C4-2B (cell line): ENCODE results near the gene ZNF532.
"Not testable (repeated sequence)": the region's sequence is repeated elsewhere in the genome, so short reads cannot be mapped to it uniquely, and the experiment has no call there.

Source experiments
- H3K27ac ChIP-seq: fragments of 450-650 bp; 2 replicates; pipeline ENCODE4 v1.5.1; 2017
- CTCF ChIP-seq: fragments of 450-650 bp; conservative IDR thresholded peaks from 2 replicates; pipeline ENCODE4 v1.5.1; 2017; ENCODE audit warnings: mild to moderate bottlenecking
- ZFX ChIP-seq: fragments of 450-650 bp; IDR thresholded peaks from 2 replicates; pipeline ENCODE4 v1.6.1; 2017

The ZNF532 gene, protein sequence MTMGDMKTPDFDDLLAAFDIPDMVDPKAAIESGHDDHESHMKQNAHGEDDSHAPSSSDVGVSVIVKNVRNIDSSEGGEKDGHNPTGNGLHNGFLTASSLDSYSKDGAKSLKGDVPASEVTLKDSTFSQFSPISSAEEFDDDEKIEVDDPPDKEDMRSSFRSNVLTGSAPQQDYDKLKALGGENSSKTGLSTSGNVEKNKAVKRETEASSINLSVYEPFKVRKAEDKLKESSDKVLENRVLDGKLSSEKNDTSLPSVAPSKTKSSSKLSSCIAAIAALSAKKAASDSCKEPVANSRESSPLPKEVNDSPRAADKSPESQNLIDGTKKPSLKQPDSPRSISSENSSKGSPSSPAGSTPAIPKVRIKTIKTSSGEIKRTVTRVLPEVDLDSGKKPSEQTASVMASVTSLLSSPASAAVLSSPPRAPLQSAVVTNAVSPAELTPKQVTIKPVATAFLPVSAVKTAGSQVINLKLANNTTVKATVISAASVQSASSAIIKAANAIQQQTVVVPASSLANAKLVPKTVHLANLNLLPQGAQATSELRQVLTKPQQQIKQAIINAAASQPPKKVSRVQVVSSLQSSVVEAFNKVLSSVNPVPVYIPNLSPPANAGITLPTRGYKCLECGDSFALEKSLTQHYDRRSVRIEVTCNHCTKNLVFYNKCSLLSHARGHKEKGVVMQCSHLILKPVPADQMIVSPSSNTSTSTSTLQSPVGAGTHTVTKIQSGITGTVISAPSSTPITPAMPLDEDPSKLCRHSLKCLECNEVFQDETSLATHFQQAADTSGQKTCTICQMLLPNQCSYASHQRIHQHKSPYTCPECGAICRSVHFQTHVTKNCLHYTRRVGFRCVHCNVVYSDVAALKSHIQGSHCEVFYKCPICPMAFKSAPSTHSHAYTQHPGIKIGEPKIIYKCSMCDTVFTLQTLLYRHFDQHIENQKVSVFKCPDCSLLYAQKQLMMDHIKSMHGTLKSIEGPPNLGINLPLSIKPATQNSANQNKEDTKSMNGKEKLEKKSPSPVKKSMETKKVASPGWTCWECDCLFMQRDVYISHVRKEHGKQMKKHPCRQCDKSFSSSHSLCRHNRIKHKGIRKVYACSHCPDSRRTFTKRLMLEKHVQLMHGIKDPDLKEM (N-terminal part only)

DNA sequence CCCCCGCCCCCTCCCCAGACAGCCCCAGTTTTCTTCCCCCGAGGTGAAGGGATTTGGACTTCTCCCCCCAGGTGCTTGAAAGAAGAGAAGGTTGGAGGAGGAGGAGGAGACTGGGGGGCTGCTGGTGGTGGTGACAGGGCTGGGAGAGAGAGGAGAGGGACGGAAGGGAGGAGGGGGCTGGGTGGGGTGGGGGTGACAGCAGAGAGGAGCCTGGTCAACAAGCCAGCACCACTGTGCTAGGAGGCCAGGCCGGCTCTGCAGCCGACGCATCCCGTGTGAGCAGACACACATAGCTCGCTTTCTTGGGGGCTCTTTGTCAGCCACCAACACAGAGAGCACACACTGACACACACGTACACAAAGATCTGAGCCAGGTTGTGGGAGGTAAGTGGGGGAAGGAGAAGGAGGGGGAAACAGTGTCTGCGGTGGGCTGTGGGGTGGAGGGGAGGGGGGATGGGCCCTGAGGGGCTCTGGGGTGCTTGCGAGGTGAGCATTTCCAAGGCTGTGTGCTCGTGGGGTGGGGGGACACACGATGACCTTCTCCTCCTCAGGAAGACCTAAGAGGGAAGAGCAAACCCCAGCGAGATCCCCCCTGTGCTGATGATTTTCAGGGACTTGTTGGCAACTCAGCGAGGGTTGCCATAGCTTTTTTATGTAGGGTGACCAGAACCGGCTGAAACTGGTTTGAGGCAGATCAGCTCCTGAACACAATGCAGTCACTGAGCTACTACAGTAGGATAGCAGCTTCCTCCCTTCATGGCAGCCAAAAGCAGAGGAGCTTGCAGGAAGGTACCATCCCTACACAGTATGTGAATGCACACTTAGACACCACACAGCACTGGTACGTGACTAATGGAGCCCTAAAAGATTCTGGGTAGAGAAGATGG, at the start of gene ZNF532:
Gene ZNF532 (plus strand): TSS at position 732 of the 887 bp plus-strand sequence. CDS start 53,411 bp downstream, outside the sequence.
- TF ChIP-seq CTCF (no peak), ZFX (no peak)
- peak within 1 kb of the TSS; percentile 100 for H3K27ac ChIP-seq

DNA sequence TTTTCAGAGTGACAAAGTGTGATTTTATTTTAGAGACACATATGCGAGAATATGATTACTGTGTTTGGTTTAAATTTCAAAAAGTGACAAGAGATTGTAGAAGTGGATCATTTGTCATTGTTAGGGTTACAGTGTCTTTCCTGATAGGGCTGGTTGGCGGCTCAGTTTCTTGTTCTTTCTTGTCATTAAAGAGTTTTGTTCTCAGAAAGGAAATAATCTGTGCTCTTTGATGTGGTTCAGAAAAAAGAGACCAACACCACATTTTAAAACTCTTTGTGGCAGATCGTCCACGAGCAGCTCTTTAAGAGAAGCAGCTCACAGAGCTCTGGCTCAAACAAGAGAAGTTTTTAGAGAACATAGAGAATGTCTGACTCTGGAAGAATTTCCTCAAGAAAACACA, 45.6 kb upstream of the ZNF532 start:
- no peak overlapping the region for H3K27ac ChIP-seq
- TF ChIP-seq ZFX (no peak), CTCF (no peak)

GRCh38 chr18:58820251-58820650, 44.4 kb upstream of the ZNF532 start:
- H3K27ac ChIP-seq = no peak overlapping the region
- no peak for TF ChIP-seq ZFX
- no peak for TF ChIP-seq CTCF

GRCh38 chr18:58822944-58823343, 41.7 kb upstream of the ZNF532 start:
- no peak overlapping the region for H3K27ac ChIP-seq
- TF ChIP-seq ZFX = no peak
- no peak for TF ChIP-seq CTCF

DNA sequence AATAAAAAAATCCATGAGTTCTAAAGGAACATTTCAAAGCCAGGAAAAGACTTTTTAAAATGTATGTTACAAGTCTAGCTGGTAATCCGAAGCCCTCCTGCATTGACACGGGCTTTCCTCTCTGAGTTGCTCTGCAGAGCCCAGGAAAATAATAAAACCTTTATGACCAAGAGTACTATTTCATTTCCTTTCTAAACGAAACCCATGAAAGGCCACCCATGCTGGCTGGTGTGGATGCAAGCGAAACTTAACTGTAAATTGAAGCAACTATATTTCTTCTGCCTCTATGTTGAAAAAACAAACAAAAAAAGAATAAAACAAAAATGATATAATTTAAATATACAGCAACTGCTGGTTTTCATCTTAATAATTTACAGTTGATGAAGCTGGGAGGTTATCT, 41.3 kb upstream of the ZNF532 start:
- no peak for TF ChIP-seq ZFX
- no peak for TF ChIP-seq CTCF
- H3K27ac ChIP-seq = no peak overlapping the region

DNA sequence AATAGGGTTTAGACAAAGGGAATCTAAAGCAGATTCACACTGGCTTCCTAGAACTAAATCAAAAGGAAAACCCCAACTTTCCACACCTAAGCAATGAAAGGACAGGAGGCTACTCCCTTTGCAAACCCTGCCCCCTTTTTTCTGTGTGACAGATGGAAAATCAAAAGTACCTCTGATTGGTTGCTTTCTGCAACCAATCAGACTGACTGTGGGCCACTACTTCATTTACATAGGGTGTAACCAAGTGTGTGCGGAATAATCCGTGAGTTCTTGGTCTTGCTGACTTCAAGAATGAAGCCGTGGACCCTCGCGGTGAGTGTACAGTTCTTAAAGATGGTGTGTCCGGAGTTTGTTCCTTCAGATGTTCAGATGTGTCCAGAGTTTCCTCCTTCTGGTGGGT, 37.8 kb upstream of the ZNF532 start:
- H3K27ac ChIP-seq = not testable (repeated sequence)

- TF ChIP-seq ZFX = no peak
- TF ChIP-seq CTCF = no peak
- H3K27ac ChIP-seq = no peak overlapping the region
Measured at GRCh38 chr18:58827428-58827827, 37.2 kb upstream of the ZNF532 start.
